IPS-18a (cell line): ENCODE data around the gene MAGEA9B.
"Not testable (repeated sequence)": the region's sequence is repeated elsewhere in the genome, so short reads cannot be mapped to it uniquely, and the experiment has no call there.

Source experiments
- H3K27ac ChIP-seq: one replicate; pipeline ENCODE4 v1.5.1; 2013; ENCODE audit warnings: low read length
- H3K27me3 ChIP-seq: one replicate; pipeline ENCODE4 v1.6.1; 2013; ENCODE audit warnings: mild to moderate bottlenecking, low read length; ENCODE audit not compliant: control insufficient read depth, insufficient read depth
- H3K36me3 ChIP-seq: one replicate; pipeline ENCODE4 v1.6.1; 2013; ENCODE audit warnings: low read depth, low read length; ENCODE audit not compliant: control insufficient read depth
- H3K4me1 ChIP-seq: one replicate; pipeline ENCODE4 v1.6.1; 2013; ENCODE audit warnings: low read depth, low read length; ENCODE audit not compliant: control insufficient read depth
- H3K4me3 ChIP-seq: one replicate; pipeline ENCODE4 v1.5.1; 2013; ENCODE audit warnings: low read length
- H3K9ac ChIP-seq: one replicate; pipeline ENCODE4 v1.6.1; 2013; ENCODE audit warnings: mild to moderate bottlenecking, low read length, moderate library complexity
- H3K9me3 ChIP-seq: one replicate; pipeline ENCODE4 v1.6.1; 2013; ENCODE audit warnings: low read depth, low read length; ENCODE audit not compliant: control insufficient read depth

The MAGEA9B gene

GRCh38 chrX:149587359-149587758, at the start of gene MAGEA9B:
MAGEA9B (minus strand) TSS chrX:149587459; CDS start chrX:149583179, 4,280 bp downstream.
- not testable (repeated sequence) for H3K27me3 ChIP-seq, H3K36me3 ChIP-seq, H3K27ac ChIP-seq, H3K9me3 ChIP-seq, H3K4me1 ChIP-seq, H3K9ac ChIP-seq, H3K4me3 ChIP-seq

GRCh38 chrX:149633511-149633910, 46.3 kb upstream of the MAGEA9B start:
- Histone ChIP-seq H3K9ac (no peak overlapping the region), H3K27me3 (peaks cover 20% of the 10 kb centered on the region), H3K4me3 (no peak overlapping the region), H3K9me3 (peaks cover 12% of the 10 kb centered on the region), H3K4me1 (no peaks in the 10 kb centered on the region), H3K36me3 (no peaks in the 10 kb centered on the region), H3K27ac (no peak overlapping the region)

GRCh38 chrX:149631234-149632165, 44.2 kb upstream of the MAGEA9B start, which contains the start of gene TMEM185A:
TMEM185A (minus strand) TSS chrX:149631792; CDS start chrX:149631580, 212 bp downstream.
- peak within 1 kb of the TSS; percentile 59 for H3K4me3 ChIP-seq
- H3K27me3 ChIP-seq = peaks cover 20% of the 10 kb centered on the region
- peak within 1 kb of the TSS; percentile 41 for H3K9ac ChIP-seq
- H3K27ac ChIP-seq = no peak within 1 kb of the TSS
- H3K36me3 ChIP-seq = no peaks in the 10 kb centered on the region
- no peaks in the 10 kb centered on the region for H3K4me1 ChIP-seq
- peaks cover 14% of the 10 kb centered on the region for H3K9me3 ChIP-seq

- no peak overlapping the region for H3K27ac ChIP-seq
- H3K4me3 ChIP-seq = peak overlapping the region; percentile 58
- no peaks in the 10 kb centered on the region for H3K36me3 ChIP-seq
Observed at GRCh38 chrX:149630681-149631233, 43.5 kb upstream of the MAGEA9B start.

GRCh38 chrX:149629730-149630387, 42.6 kb upstream of the MAGEA9B start:
- Histone ChIP-seq H3K27me3 (peaks cover 20% of the 10 kb centered on the region), H3K27ac (no peak overlapping the region), H3K9ac (no peak overlapping the region), H3K4me3 (peak overlapping the region; percentile 58), H3K36me3 (no peaks in the 10 kb centered on the region), H3K9me3 (peaks cover 17% of the 10 kb centered on the region), H3K4me1 (no peaks in the 10 kb centered on the region)

More at GRCh38 chrX:149630681-149631233, 43.5 kb upstream of the MAGEA9B start:
- Histone ChIP-seq H3K27me3 (peaks cover 20% of the 10 kb centered on the region), H3K9me3 (peaks cover 14% of the 10 kb centered on the region), H3K9ac (peak overlapping the region; percentile 41), H3K4me1 (no peaks in the 10 kb centered on the region)

GRCh38 chrX:149628768-149629167, 41.5 kb upstream of the MAGEA9B start:
- H3K27ac ChIP-seq = no peak overlapping the region
- no peak overlapping the region for H3K4me3 ChIP-seq
- H3K9me3 ChIP-seq = peaks cover 13% of the 10 kb centered on the region
- no peak overlapping the region for H3K9ac ChIP-seq
- H3K4me1 ChIP-seq = no peaks in the 10 kb centered on the region
- H3K36me3 ChIP-seq = no peaks in the 10 kb centered on the region
- H3K27me3 ChIP-seq = peaks cover 19% of the 10 kb centered on the region

GRCh38 chrX:149628280-149628679, 41.0 kb upstream of the MAGEA9B start:
- Histone ChIP-seq H3K27me3 (peaks cover 15% of the 10 kb centered on the region), H3K9ac (no peak overlapping the region), H3K36me3 (no peaks in the 10 kb centered on the region), H3K9me3 (peaks cover 13% of the 10 kb centered on the region), H3K27ac (no peak overlapping the region), H3K4me1 (no peaks in the 10 kb centered on the region), H3K4me3 (no peak overlapping the region)

- not testable (repeated sequence) for H3K27ac ChIP-seq, H3K27me3 ChIP-seq, H3K4me1 ChIP-seq, H3K4me3 ChIP-seq, H3K36me3 ChIP-seq, H3K9ac ChIP-seq
- peaks cover 13% of the 10 kb centered on the region for H3K9me3 ChIP-seq
Observed at GRCh38 chrX:149626829-149627228, 39.6 kb upstream of the MAGEA9B start.

GRCh38 chrX:149619662-149620061, 32.4 kb upstream of the MAGEA9B start:
- H3K9ac ChIP-seq, H3K4me3 ChIP-seq, H3K27me3 ChIP-seq, H3K27ac ChIP-seq, H3K9me3 ChIP-seq, H3K4me1 ChIP-seq, H3K36me3 ChIP-seq: not testable (repeated sequence)

GRCh38 chrX:149618871-149619270, 31.6 kb upstream of the MAGEA9B start:
- peaks cover 10% of the 10 kb centered on the region for H3K9me3 ChIP-seq
- H3K27ac ChIP-seq = no peak overlapping the region
- H3K4me1 ChIP-seq = no peaks in the 10 kb centered on the region
- H3K27me3 ChIP-seq = no peaks in the 10 kb centered on the region
- no peaks in the 10 kb centered on the region for H3K36me3 ChIP-seq
- no peak overlapping the region for H3K9ac ChIP-seq
- no peak overlapping the region for H3K4me3 ChIP-seq

- no peaks in the 10 kb centered on the region for H3K36me3 ChIP-seq
- H3K4me3 ChIP-seq = no peak overlapping the region
- no peaks in the 10 kb centered on the region for H3K4me1 ChIP-seq
- H3K9ac ChIP-seq = no peak overlapping the region
- no peaks in the 10 kb centered on the region for H3K27me3 ChIP-seq
- H3K27ac ChIP-seq = no peak overlapping the region
- H3K9me3 ChIP-seq = peaks cover 11% of the 10 kb centered on the region
Observed at GRCh38 chrX:149611623-149612175, 24.4 kb upstream of the MAGEA9B start.
